PC-9 (cell line): ENCODE measurements around the gene NLGN1. TPM values are rescaled to one million over a fixed set of nuclear protein-coding genes. Genes with fewer than 3 reads are reported as not detected.
A peak's percentile ranks its signal among the peaks of the same experiment; 100 is the strongest.

Experiments
- BruUV-seq: library from RNA; stranded (reverse); fragments of 400-500 nt; replicated peaks from 2 replicates; lab custom pipeline; 2021; lab: Mats Ljungman, UMichigan
- CTCF ChIA-PET: fragments of 300-600 bp; sonication (Branson Sonifier 250); formaldehyde crosslinking; loops from one replicate; lab custom pipeline; 2022; ENCODE audit warnings: antibody characterized with exemption; lab: Charles Lee
- POLR2A ChIA-PET: fragments of 300-600 bp; sonication (Branson Sonifier 250); formaldehyde crosslinking; loops from one replicate; lab custom pipeline; 2022; ENCODE audit warnings: antibody characterized with exemption; ENCODE audit not compliant: unreplicated experiment; lab: Charles Lee
- DNase-seq, 2 experiments: peaks; one replicate each; pipeline versions ENCODE4 v3.0.0 to v3.0.0-alpha.2; 2015 to 2022; ENCODE audit warnings: mixed read lengths in 1 of 2
- H2AFZ ChIP-seq: fragments of 200-600 bp; sonication (generic); 2 replicates; pipeline ENCODE4 v1.8.1; 2017; ENCODE audit warnings: antibody characterized with exemption
- H3F3A ChIP-seq: fragments of 200-600 bp; sonication (generic); 2 replicates; pipeline ENCODE4 v1.8.1; 2017; ENCODE audit warnings: antibody characterized with exemption, mild to moderate bottlenecking, low read depth; ENCODE audit not compliant: insufficient read depth
- H3K27ac ChIP-seq: fragments of 200-600 bp; sonication (generic); 2 replicates; pipeline ENCODE4 v1.6.1; 2016; ENCODE audit warnings: mixed run types
- H3K27me3 ChIP-seq: fragments of 200-600 bp; sonication (generic); 2 replicates; pipeline ENCODE4 v1.6.1; 2016; ENCODE audit warnings: low read depth, mixed run types; ENCODE audit not compliant: insufficient read depth
- H3K36me3 ChIP-seq: fragments of 200-600 bp; sonication (generic); 2 replicates; pipeline ENCODE4 v1.6.1; 2016; ENCODE audit warnings: low read depth, mixed run types
- H3K4me1 ChIP-seq: fragments of 200-600 bp; sonication (generic); replicated peaks from 2 replicates; pipeline ENCODE4 v1.6.1; 2016; ENCODE audit warnings: mixed run types; ENCODE audit not compliant: insufficient read depth
- H3K4me2 ChIP-seq: fragments of 200-600 bp; sonication (generic); 2 replicates; pipeline ENCODE4 v1.6.1; 2017; ENCODE audit warnings: mixed run types
- H3K4me3 ChIP-seq: fragments of 200-600 bp; sonication (generic); 2 replicates; pipeline ENCODE4 v1.6.1; 2016; ENCODE audit warnings: mixed run types
- H3K79me2 ChIP-seq: fragments of 200-600 bp; sonication (generic); 2 replicates; pipeline ENCODE4 v1.6.1; 2017; ENCODE audit warnings: low read depth, mixed run types
- H3K9me2 ChIP-seq: fragments of 200-600 bp; sonication (generic); 2 replicates; pipeline ENCODE4 v1.8.1; 2017; ENCODE audit warnings: mild to moderate bottlenecking; ENCODE audit not compliant: insufficient read depth
- H3K9me3 ChIP-seq: fragments of 200-600 bp; sonication (generic); 2 replicates; pipeline ENCODE4 v1.8.1; 2016; ENCODE audit warnings: low read depth; ENCODE audit not compliant: insufficient read depth
- H4K20me1 ChIP-seq: fragments of 200-600 bp; sonication (generic); 2 replicates; pipeline ENCODE4 v1.8.1; 2017; ENCODE audit not compliant: insufficient read depth
- EZH2 ChIP-seq: fragments of 200-600 bp; sonication (generic); IDR thresholded peaks from 2 replicates; pipeline ENCODE4 v1.8.0; 2017; ENCODE audit warnings: antibody characterized with exemption, low read depth
- intact Hi-C: fragments of 100-400 bp; cut with micrococcal nuclease; formaldehyde crosslinking; loops from one replicate; pipeline ENCODE4 v1.10.0; 2022; ENCODE audit not compliant: unreplicated experiment
- total RNA-seq: library from RNA; stranded (reverse); gene quantifications from 2 replicates; pipeline ENCODE4 v1.2.3, GENCODE V29; 2021
- TF ChIP-seq, protein P1 (sequence below): fragments of 200-600 bp; sonication (generic); conservative IDR thresholded peaks from 2 replicates; pipeline ENCODE4 v1.6.1; 2017; ENCODE audit warnings: mixed run types, antibody characterized with exemption, mild to moderate bottlenecking, moderate library complexity

NLGN1 gene
- total RNA-seq, 1 experiment from 2014 or later: 1.4 TPM

DNA sequence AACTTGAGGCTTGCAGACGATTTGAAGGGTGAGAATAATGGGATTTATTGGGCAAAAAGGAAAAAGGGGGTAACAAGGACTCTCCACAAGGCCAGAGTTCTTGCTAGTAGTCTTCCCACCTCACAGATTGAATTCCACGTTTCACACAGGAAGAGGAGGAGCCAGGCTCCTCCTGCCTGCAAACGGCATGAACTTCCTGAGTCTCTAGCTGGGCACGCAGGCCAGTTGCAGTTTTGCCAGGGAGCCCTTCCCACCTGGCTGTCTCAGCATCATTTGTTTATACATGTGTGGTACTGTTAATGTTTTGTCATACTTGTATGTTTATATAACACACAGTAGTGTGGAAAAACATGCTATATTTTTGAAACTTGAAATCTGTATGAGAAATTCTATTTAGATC is 155.0 kb downstream of the NLGN1 start:
- Histone ChIP-seq H3K27ac (no peak overlapping the region), H3K36me3 (no peaks in the 10 kb centered on the region), H4K20me1 (no peaks in the 10 kb centered on the region), H3F3A (no peaks in the 10 kb centered on the region), H3K4me3 (no peak overlapping the region), H3K4me1 (no peaks in the 10 kb centered on the region), H2AFZ (no peak overlapping the region), H3K79me2 (no peaks in the 10 kb centered on the region), H3K9me2 (no peaks in the 10 kb centered on the region), H3K4me2 (no peak overlapping the region), H3K9me3 (no peaks in the 10 kb centered on the region), H3K27me3 (no peaks in the 10 kb centered on the region)
- DNase-seq: peak in 1 of 2 experiments; percentile 11
- ChIA-PET POLR2A (no interaction called here), CTCF (interaction anchor here (0.7 kb wide), 1 partner anchor 121 kb away, joined by 3 read pairs; no protein-coding TSS in a partner anchor)
- intact Hi-C loops: loop anchor here (2.0 to 10.0 kb wide), 3 partner anchors 180 to 748 kb away; no protein-coding TSS in a partner anchor
- TF ChIP-seq EZH2: no peak
- TF ChIP-seq, protein P1, sequence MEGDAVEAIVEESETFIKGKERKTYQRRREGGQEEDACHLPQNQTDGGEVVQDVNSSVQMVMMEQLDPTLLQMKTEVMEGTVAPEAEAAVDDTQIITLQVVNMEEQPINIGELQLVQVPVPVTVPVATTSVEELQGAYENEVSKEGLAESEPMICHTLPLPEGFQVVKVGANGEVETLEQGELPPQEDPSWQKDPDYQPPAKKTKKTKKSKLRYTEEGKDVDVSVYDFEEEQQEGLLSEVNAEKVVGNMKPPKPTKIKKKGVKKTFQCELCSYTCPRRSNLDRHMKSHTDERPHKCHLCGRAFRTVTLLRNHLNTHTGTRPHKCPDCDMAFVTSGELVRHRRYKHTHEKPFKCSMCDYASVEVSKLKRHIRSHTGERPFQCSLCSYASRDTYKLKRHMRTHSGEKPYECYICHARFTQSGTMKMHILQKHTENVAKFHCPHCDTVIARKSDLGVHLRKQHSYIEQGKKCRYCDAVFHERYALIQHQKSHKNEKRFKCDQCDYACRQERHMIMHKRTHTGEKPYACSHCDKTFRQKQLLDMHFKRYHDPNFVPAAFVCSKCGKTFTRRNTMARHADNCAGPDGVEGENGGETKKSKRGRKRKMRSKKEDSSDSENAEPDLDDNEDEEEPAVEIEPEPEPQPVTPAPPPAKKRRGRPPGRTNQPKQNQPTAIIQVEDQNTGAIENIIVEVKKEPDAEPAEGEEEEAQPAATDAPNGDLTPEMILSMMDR: no peak
- BruUV-seq: no TSS peak

DNA sequence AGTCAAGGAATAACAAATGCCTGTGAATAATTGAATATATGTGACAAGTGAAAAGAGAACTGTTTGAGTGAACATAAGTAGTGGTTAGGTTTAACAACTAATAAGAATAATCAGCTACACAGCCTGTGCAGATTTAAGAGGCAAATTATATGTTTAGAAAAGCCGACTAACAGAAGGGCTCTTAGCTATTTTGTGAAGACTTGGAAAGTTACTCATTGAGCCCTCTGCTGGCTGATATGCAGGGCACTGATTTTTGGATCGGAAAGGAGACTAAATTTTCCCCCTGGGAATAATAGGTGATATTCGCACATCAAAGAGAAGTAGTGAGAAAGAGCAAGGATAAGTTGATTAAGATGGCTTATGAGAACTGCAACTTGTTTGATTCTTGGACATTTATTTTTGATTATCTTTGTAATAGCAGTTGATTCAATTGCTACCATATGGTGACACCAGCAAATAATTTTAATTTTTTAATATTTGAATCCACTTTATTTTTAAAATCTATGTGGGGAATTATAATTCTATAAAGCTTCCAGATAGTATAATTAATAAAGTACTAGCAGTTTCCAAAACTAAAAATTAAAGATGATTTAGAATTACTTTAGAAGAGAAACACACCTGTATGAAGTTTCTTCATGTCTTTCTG is 156.2 kb downstream of the NLGN1 start:
- DNase-seq: peak in 1 of 2 experiments; percentile 4
- H3K4me1 ChIP-seq: no peaks in the 10 kb centered on the region
- intact Hi-C loops: loop anchor here (1.0 to 10.0 kb wide), 4 partner anchors 142 to 749 kb away; no protein-coding TSS in a partner anchor
- POLR2A ChIA-PET: no interaction called here
- H3K4me3 ChIP-seq: no peak overlapping the region
- no peaks in the 10 kb centered on the region for H4K20me1 ChIP-seq
- H3K27me3 ChIP-seq: no peaks in the 10 kb centered on the region
- CTCF ChIA-PET: interaction anchor here (0.6 to 0.7 kb wide), 2 partner anchors 25 to 142 kb away, joined by 3 to 4 read pairs; no protein-coding TSS in a partner anchor
- no peaks in the 10 kb centered on the region for H3K36me3 ChIP-seq
- no peaks in the 10 kb centered on the region for H3K9me3 ChIP-seq
- no peak for TF ChIP-seq EZH2
- TF ChIP-seq, protein P1: peak; percentile 77
- no peaks in the 10 kb centered on the region for H3K9me2 ChIP-seq
- no peak overlapping the region for H3K4me2 ChIP-seq
- BruUV-seq: no TSS peak
- no peaks in the 10 kb centered on the region for H3F3A ChIP-seq
- H3K79me2 ChIP-seq: no peaks in the 10 kb centered on the region
- H3K27ac ChIP-seq: no peak overlapping the region
- no peak overlapping the region for H2AFZ ChIP-seq

DNA sequence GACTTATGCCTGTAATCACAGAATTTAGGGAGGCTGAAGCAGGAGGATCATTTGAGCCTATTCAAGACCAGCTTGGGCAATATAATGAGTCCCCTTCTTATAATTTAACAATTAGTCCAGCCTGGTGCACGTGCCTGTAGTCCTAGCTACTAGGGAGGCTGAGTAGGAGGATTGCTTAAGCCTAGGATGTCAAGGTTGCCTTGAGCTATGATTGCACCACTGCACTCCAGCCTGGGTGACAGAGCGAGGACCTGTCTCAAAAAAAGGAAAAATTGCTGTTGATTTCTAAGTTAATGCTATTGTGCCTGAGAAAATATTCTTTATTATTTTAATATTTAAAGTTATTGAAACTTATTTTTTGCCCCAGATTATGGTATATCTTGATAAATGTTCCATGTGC is 159.0 kb downstream of the NLGN1 start:
- Histone ChIP-seq H3K4me3 (no peak overlapping the region), H3F3A (no peaks in the 10 kb centered on the region), H3K4me1 (no peaks in the 10 kb centered on the region), H3K27me3 (no peaks in the 10 kb centered on the region), H2AFZ (no peak overlapping the region), H3K9me3 (no peaks in the 10 kb centered on the region), H4K20me1 (no peaks in the 10 kb centered on the region), H3K9me2 (no peaks in the 10 kb centered on the region; the same call in 1 of the 2 replicates), H3K27ac (no peak overlapping the region), H3K4me2 (no peak overlapping the region), H3K79me2 (no peaks in the 10 kb centered on the region), H3K36me3 (no peaks in the 10 kb centered on the region)
- TF ChIP-seq, protein P1: no peak
- no peak for TF ChIP-seq EZH2
- peak in 1 of 2 experiments; percentile 1 for DNase-seq
- ChIA-PET CTCF (no interaction called here), POLR2A (no interaction called here)
- BruUV-seq: no TSS peak
- intact Hi-C loops: loop anchor here (10.0 kb wide), 2 partner anchors 332 to 752 kb away; no protein-coding TSS in a partner anchor
